ENCODE results near the gene ZNF609.
"Not testable (repeated sequence)": the region's sequence is repeated elsewhere in the genome, so short reads cannot be mapped to it uniquely, and the experiment has no call there.

The ZNF609 gene

GRCh38 chr15:64637412-64637811, 177.0 kb downstream of the ZNF609 start:
- Histone ChIP-seq H3K36me3 (ENCODE audit: control insufficient read depth, insufficient read depth, low read length) (peaks cover 3% of the 10 kb centered on the region; the same call in 1 of the 2 replicates), H3K9me3 (ENCODE audit: control insufficient read depth, insufficient read depth, low read length) (no peaks in the 10 kb centered on the region; the same call in 1 of the 2 replicates), H3K9ac (ENCODE audit: low read depth, low read length) (no peak overlapping the region), H3K27ac (ENCODE audit: low read depth, low read length) (no peak overlapping the region), H3K4me3 (ENCODE audit: low read depth, low read length) (no peak overlapping the region), H3K4me1 (ENCODE audit: control insufficient read depth, insufficient read depth, low read length) (peaks cover 30% of the 10 kb centered on the region), H3K27me3 (ENCODE audit: control insufficient read depth, insufficient read depth, low read length) (no peaks in the 10 kb centered on the region)

DNA sequence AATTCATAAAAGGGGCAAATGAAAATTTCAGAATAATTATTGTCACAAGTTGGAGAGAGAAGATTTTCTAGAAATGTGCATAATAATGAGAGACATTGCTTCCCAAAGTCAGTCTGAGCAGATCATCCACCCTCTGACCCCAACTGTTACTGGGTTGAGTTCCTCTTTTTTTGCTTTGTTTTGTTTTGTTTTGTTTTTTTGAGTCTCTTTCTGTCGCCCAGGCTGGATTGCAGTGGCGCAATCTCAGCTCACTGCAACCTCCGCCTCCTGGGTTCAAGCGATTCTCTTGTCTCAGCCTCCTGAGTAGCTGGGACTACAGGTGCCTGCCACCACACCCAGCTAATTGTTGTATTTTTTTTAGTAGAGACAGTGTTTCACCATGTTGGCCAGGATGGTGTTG, 179.4 kb downstream of the ZNF609 start:
- H3K9me3 ChIP-seq (ENCODE audit: control insufficient read depth, insufficient read depth, low read length); H3K4me3 ChIP-seq (ENCODE audit: low read depth, low read length); H3K9ac ChIP-seq (ENCODE audit: low read depth, low read length); H3K36me3 ChIP-seq (ENCODE audit: control insufficient read depth, insufficient read depth, low read length); H3K27me3 ChIP-seq (ENCODE audit: control insufficient read depth, insufficient read depth, low read length); H3K27ac ChIP-seq (ENCODE audit: low read depth, low read length): not testable (repeated sequence)
- peaks cover 22% of the 10 kb centered on the region for H3K4me1 ChIP-seq (ENCODE audit: control insufficient read depth, insufficient read depth, low read length)

GRCh38 chr15:64640146-64640871, 179.9 kb downstream of the ZNF609 start:
- no peak overlapping the region for H3K9ac ChIP-seq (ENCODE audit: low read depth, low read length)
- no peak overlapping the region for H3K27ac ChIP-seq (ENCODE audit: low read depth, low read length)

GRCh38 chr15:64642875-64643274, 182.5 kb downstream of the ZNF609 start:
- no peaks in the 10 kb centered on the region for H3K27me3 ChIP-seq (ENCODE audit: control insufficient read depth, insufficient read depth, low read length)
- H3K9me3 ChIP-seq (ENCODE audit: control insufficient read depth, insufficient read depth, low read length): no peaks in the 10 kb centered on the region
- no peak overlapping the region for H3K9ac ChIP-seq (ENCODE audit: low read depth, low read length)
- H3K4me1 ChIP-seq (ENCODE audit: control insufficient read depth, insufficient read depth, low read length): peaks cover 4% of the 10 kb centered on the region; the same call in 1 of the 2 replicates
- no peaks in the 10 kb centered on the region for H3K36me3 ChIP-seq (ENCODE audit: control insufficient read depth, insufficient read depth, low read length)
- H3K27ac ChIP-seq (ENCODE audit: low read depth, low read length): no peak overlapping the region
- H3K4me3 ChIP-seq (ENCODE audit: low read depth, low read length): no peak overlapping the region

More at GRCh38 chr15:64640146-64640871, 179.9 kb downstream of the ZNF609 start:
- Histone ChIP-seq H3K27me3 (ENCODE audit: control insufficient read depth, insufficient read depth, low read length) (no peaks in the 10 kb centered on the region), H3K4me1 (ENCODE audit: control insufficient read depth, insufficient read depth, low read length) (peaks cover 17% of the 10 kb centered on the region), H3K36me3 (ENCODE audit: control insufficient read depth, insufficient read depth, low read length) (peaks cover 3% of the 10 kb centered on the region; the same call in 1 of the 2 replicates), H3K4me3 (ENCODE audit: low read depth, low read length) (no peak overlapping the region), H3K9me3 (ENCODE audit: control insufficient read depth, insufficient read depth, low read length) (no peaks in the 10 kb centered on the region; the same call in 1 of the 2 replicates)

DNA sequence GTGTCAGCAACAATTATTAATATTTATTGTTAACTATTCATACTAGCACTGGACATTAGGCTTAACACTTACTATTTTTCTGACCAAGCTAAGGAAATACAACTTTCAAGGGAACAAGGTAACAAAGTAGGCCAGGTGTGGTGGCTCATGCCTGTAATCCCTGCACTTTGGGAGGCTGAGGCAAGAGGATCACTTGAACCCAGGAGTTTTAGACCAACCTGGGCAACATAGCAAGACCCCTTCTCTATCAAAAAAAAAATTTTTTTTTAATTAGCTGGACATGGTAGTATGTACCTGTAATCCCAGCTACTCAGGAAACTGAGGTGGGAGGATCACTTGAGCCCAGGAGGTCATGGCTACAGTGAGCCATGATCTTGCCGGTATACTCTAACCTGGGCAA, 183.3 kb downstream of the ZNF609 start:
- Histone ChIP-seq H3K9ac (ENCODE audit: low read depth, low read length) (no peak overlapping the region), H3K27me3 (ENCODE audit: control insufficient read depth, insufficient read depth, low read length) (no peaks in the 10 kb centered on the region), H3K9me3 (ENCODE audit: control insufficient read depth, insufficient read depth, low read length) (no peaks in the 10 kb centered on the region), H3K27ac (ENCODE audit: low read depth, low read length) (no peak overlapping the region), H3K4me3 (ENCODE audit: low read depth, low read length) (no peak overlapping the region), H3K36me3 (ENCODE audit: control insufficient read depth, insufficient read depth, low read length) (no peaks in the 10 kb centered on the region), H3K4me1 (ENCODE audit: control insufficient read depth, insufficient read depth, low read length) (peaks cover 4% of the 10 kb centered on the region; the same call in 1 of the 2 replicates)

DNA sequence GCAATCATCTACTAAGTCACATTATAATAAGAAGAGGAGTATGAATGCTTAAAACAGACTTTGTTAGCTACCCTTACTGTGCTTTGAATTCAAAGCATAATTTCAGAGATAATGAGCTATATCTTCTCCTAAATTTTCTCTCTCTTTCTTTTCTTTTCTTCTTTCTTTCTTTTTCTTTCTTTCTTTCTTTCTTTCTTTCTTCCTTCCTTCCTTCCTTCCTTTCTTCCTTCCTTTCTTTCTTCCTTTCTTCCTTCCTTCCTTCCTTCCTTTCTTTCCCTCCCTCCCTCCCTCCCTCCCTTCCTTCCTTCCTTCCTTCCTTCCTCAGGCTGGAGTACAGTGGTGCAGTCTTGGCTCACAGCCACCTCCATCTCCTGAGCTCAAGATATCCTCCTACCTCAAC, 184.4 kb downstream of the ZNF609 start:
- H3K4me3 ChIP-seq (ENCODE audit: low read depth, low read length); H3K9ac ChIP-seq (ENCODE audit: low read depth, low read length); H3K4me1 ChIP-seq (ENCODE audit: control insufficient read depth, insufficient read depth, low read length); H3K27ac ChIP-seq (ENCODE audit: low read depth, low read length); H3K36me3 ChIP-seq (ENCODE audit: control insufficient read depth, insufficient read depth, low read length); H3K27me3 ChIP-seq (ENCODE audit: control insufficient read depth, insufficient read depth, low read length); H3K9me3 ChIP-seq (ENCODE audit: control insufficient read depth, insufficient read depth, low read length): not testable (repeated sequence)

- no peaks in the 10 kb centered on the region for H3K9me3 ChIP-seq (ENCODE audit: control insufficient read depth, insufficient read depth, low read length)
- no peak overlapping the region for H3K4me3 ChIP-seq (ENCODE audit: low read depth, low read length)
- H3K9ac ChIP-seq (ENCODE audit: low read depth, low read length): no peak overlapping the region
- H3K27me3 ChIP-seq (ENCODE audit: control insufficient read depth, insufficient read depth, low read length): no peaks in the 10 kb centered on the region
- H3K27ac ChIP-seq (ENCODE audit: low read depth, low read length): no peak overlapping the region
- H3K36me3 ChIP-seq (ENCODE audit: control insufficient read depth, insufficient read depth, low read length): no peaks in the 10 kb centered on the region
- peaks cover 5% of the 10 kb centered on the region for H3K4me1 ChIP-seq (ENCODE audit: control insufficient read depth, insufficient read depth, low read length)
Measured at GRCh38 chr15:64645995-64646394, 185.6 kb downstream of the ZNF609 start.

GRCh38 chr15:64647367-64647766, 187.0 kb downstream of the ZNF609 start:
- Histone ChIP-seq H3K27ac (ENCODE audit: low read depth, low read length) (no peak overlapping the region), H3K4me3 (ENCODE audit: low read depth, low read length) (no peak overlapping the region), H3K9ac (ENCODE audit: low read depth, low read length) (no peak overlapping the region), H3K4me1 (ENCODE audit: control insufficient read depth, insufficient read depth, low read length) (peaks cover 16% of the 10 kb centered on the region), H3K36me3 (ENCODE audit: control insufficient read depth, insufficient read depth, low read length) (no peaks in the 10 kb centered on the region), H3K9me3 (ENCODE audit: control insufficient read depth, insufficient read depth, low read length) (no peaks in the 10 kb centered on the region), H3K27me3 (ENCODE audit: control insufficient read depth, insufficient read depth, low read length) (no peaks in the 10 kb centered on the region)

DNA sequence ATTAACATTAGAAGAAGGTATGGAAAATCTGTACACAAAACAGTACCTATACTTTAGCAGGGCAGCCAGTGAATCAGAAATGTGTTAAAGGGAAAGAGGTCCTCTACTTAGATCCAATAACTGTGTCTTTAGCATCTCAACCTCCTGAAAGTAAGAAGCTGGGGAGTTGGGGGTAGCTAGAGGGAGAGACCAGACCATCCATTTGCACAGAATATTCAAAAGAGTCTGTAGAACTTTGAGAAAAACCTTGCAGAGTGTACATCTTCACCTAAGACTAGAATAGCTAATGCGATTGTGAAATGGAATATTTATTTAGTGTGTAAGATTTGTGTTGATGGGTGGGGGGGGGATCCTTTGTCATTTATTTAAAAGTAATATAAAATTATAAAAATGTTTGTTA, 190.2 kb downstream of the ZNF609 start:
- no peaks in the 10 kb centered on the region for H3K27me3 ChIP-seq (ENCODE audit: control insufficient read depth, insufficient read depth, low read length)
- H3K27ac ChIP-seq (ENCODE audit: low read depth, low read length): no peak overlapping the region
- peaks cover 16% of the 10 kb centered on the region for H3K4me1 ChIP-seq (ENCODE audit: control insufficient read depth, insufficient read depth, low read length)
- no peaks in the 10 kb centered on the region for H3K9me3 ChIP-seq (ENCODE audit: control insufficient read depth, insufficient read depth, low read length)
- no peak overlapping the region for H3K9ac ChIP-seq (ENCODE audit: low read depth, low read length)
- H3K4me3 ChIP-seq (ENCODE audit: low read depth, low read length): no peak overlapping the region
- no peaks in the 10 kb centered on the region for H3K36me3 ChIP-seq (ENCODE audit: control insufficient read depth, insufficient read depth, low read length)

GRCh38 chr15:64651601-64652191, 191.3 kb downstream of the ZNF609 start:
- no peak overlapping the region for H3K4me3 ChIP-seq (ENCODE audit: low read depth, low read length)
- no peaks in the 10 kb centered on the region for H3K9me3 ChIP-seq (ENCODE audit: control insufficient read depth, insufficient read depth, low read length)
- no peaks in the 10 kb centered on the region for H3K27me3 ChIP-seq (ENCODE audit: control insufficient read depth, insufficient read depth, low read length)
- H3K9ac ChIP-seq (ENCODE audit: low read depth, low read length): no peak overlapping the region
- H3K4me1 ChIP-seq (ENCODE audit: control insufficient read depth, insufficient read depth, low read length): peaks cover 16% of the 10 kb centered on the region
- H3K27ac ChIP-seq (ENCODE audit: low read depth, low read length): peak overlapping the region; percentile 30
- no peaks in the 10 kb centered on the region for H3K36me3 ChIP-seq (ENCODE audit: control insufficient read depth, insufficient read depth, low read length)

- Histone ChIP-seq H3K27ac (ENCODE audit: low read depth, low read length) (no peak overlapping the region), H3K27me3 (ENCODE audit: control insufficient read depth, insufficient read depth, low read length) (no peaks in the 10 kb centered on the region), H3K4me3 (ENCODE audit: low read depth, low read length) (no peak overlapping the region), H3K36me3 (ENCODE audit: control insufficient read depth, insufficient read depth, low read length) (peaks cover 2% of the 10 kb centered on the region; the same call in 1 of the 2 replicates), H3K9me3 (ENCODE audit: control insufficient read depth, insufficient read depth, low read length) (no peaks in the 10 kb centered on the region), H3K4me1 (ENCODE audit: control insufficient read depth, insufficient read depth, low read length) (peaks cover 16% of the 10 kb centered on the region), H3K9ac (ENCODE audit: low read depth, low read length) (no peak overlapping the region)
Measured at GRCh38 chr15:64653757-64654156, 193.4 kb downstream of the ZNF609 start.

All from HUES48 (cell line).